Measurements from ENCODE around the gene SUMO3.

DNA sequence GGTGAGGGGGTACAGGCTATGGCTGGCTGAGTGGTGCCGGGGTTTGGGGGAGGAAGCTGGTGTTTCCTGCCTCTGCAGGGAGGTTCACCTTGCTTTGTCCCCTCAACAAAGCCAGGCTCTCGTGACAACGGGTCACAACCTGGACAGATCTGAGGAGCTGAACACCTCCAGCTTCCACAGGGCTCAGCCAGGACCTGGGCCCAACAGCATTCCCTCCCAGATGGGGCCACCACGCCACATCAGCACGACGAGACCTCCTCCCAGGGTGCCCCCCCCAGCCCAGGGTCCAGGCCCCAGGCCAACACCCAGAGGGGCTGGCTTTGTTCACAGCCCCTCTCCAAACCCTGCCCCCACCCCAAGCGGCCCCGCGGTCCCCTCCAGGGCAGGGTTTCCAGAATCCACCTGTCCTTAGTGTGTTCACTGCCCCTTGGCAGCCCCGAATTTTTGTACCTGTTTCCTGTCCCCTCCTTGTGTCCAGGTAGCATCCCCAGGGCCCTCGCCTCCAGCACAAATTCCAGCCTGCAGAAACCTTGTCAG, 51.0 kb downstream of the SUMO3 start:
- TF ChIP-seq CTCF (IDR thresholded peaks at IDR 0.05 in 2 of 3, conservative IDR thresholded peaks at IDR 0.05 in 1 of 3; ENCODE audit: control insufficient read depth in 2 of 3, extremely low read depth in 1 of 3, insufficient read depth in 1 of 3, low read depth in 3 of 3, low read length in 3 of 3) (no peak), POLR2A (IDR thresholded peaks at IDR 0.05; ENCODE audit: low read depth, low read length) (no peak), DPF2 (IDR thresholded peaks at IDR 0.05) (no peak), HDAC6 (IDR thresholded peaks at IDR 0.05; ENCODE audit: unreplicated experiment) (no peak), MEF2B (IDR thresholded peaks at IDR 0.05; ENCODE audit: partially characterized antibody, poor library complexity, severe bottlenecking) (no peak), RFX5 (IDR thresholded peaks at IDR 0.05; ENCODE audit: low read depth, low read length) (no peak), ZZZ3 (IDR thresholded peaks at IDR 0.05; ENCODE audit: control insufficient read depth, insufficient read length, low read depth) (no peak), MYC (IDR thresholded peaks at IDR 0.05; ENCODE audit: insufficient read depth, insufficient read length, insufficient replicate concordance, low read length, severe bottlenecking) (no peak), RAD21 (IDR thresholded peaks at IDR 0.05; ENCODE audit: insufficient read depth, low read depth, low read length) (no peak), NR2C2 (IDR thresholded peaks at IDR 0.05; ENCODE audit: borderline replicate concordance, control insufficient read depth, insufficient read length, low read depth) (no peak), POLR2AphosphoS5 (IDR thresholded peaks at IDR 0.05; ENCODE audit: low read length) (no peak)
- TF ChIP-seq, protein P1, sequence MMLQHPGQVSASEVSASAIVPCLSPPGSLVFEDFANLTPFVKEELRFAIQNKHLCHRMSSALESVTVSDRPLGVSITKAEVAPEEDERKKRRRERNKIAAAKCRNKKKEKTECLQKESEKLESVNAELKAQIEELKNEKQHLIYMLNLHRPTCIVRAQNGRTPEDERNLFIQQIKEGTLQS (IDR thresholded peaks at IDR 0.05; ENCODE audit: borderline replicate concordance, extremely low read depth, low read depth, low read length) = no peak
